Spleen (tissue), 11 donors: Measurements from ENCODE around the gene PYDC1. TPM values are rescaled to one million over a fixed set of nuclear protein-coding genes. Genes with fewer than 3 reads are reported as not detected.

Experiments used
- DNase-seq: peaks from one replicate; pipeline ENCODE4 v3.0.0-alpha.2; 2020
- H3K27ac ChIP-seq, 8 donors: fragments of 200-600 bp; sonication (generic) in 7 of 8; 1 replicate in 4 of 8; 2 replicates in 4 of 8; pipeline versions ENCODE4 v1.5.0 to v1.8.0; 2016 to 2021; ENCODE audit warnings: inconsistent platforms in 4 of 8, mild to moderate bottlenecking in 4 of 8, moderate library complexity in 1 of 8
- H3K27me3 ChIP-seq, 7 donors: fragments of 200-600 bp; sonication (generic) in 6 of 7; replicated peaks in 1 of 7; 1 replicate in 4 of 7; 2 replicates in 3 of 7; pipeline versions ENCODE4 v1.5.0 to v1.8.0; 2016 to 2021; ENCODE audit warnings: inconsistent platforms in 3 of 7, mild to moderate bottlenecking in 1 of 7
- H3K36me3 ChIP-seq, 6 donors: fragments of 200-600 bp; sonication (generic) in 5 of 6; 1 replicate in 4 of 6; 2 replicates in 2 of 6; pipeline versions ENCODE4 v1.5.0 to v1.8.0; 2016 to 2021; ENCODE audit warnings: inconsistent platforms in 2 of 6
- H3K4me1 ChIP-seq, 6 donors: fragments of 200-600 bp; sonication (generic) in 5 of 6; 1 replicate in 3 of 6; 2 replicates in 3 of 6; pipeline versions ENCODE4 v1.5.0 to v1.8.0; 2016 to 2021; ENCODE audit warnings: inconsistent platforms in 3 of 6
- H3K4me3 ChIP-seq, 8 donors: fragments of 200-600 bp; sonication (generic) in 7 of 8; 1 replicate in 4 of 8; 2 replicates in 4 of 8; pipeline versions ENCODE4 v1.5.0 to v1.8.0; 2016 to 2021; ENCODE audit warnings: inconsistent platforms in 4 of 8, mild to moderate bottlenecking in 4 of 8, moderate library complexity in 2 of 8
- H3K9me3 ChIP-seq, 8 donors: fragments of 200-600 bp; sonication (generic) in 7 of 8; 1 replicate in 4 of 8; 2 replicates in 4 of 8; pipeline versions ENCODE4 v1.5.0 to v1.8.0; 2016 to 2021; ENCODE audit warnings: inconsistent platforms in 4 of 8
- POLR2A ChIP-seq, 3 donors: fragments of 450-650 bp; IDR thresholded peaks; one replicate each; pipeline ENCODE4 v1.5.1; 2017; ENCODE audit warnings: antibody characterized with exemption in 3 of 3, mild to moderate bottlenecking in 1 of 3
- POLR2AphosphoS5 ChIP-seq, 3 donors: sonication (generic); formaldehyde crosslinking; IDR thresholded peaks; one replicate each; pipeline ENCODE4 v1.5.1; 2017; ENCODE audit warnings: antibody characterized with exemption in 3 of 3
- WGBS, 5 donors: extraction: QIAGEN DNeasy Blood & Tissue Kit in 3 of 5; methylation state at CpG; one replicate each; pipeline versions ENCODE4 v1.1.5 to v1.1.7; 2013 to 2018; 5-methylcytosine and 5-hydroxymethylcytosine counted together
- intact Hi-C: fragments of 100-400 bp; cut with DNase I; formaldehyde crosslinking; loops from one replicate; pipeline ENCODE4 v1.15.0; 2023; ENCODE audit warnings: low total_unique reads
- polyA plus RNA-seq, 3 donors: library from polyadenylated mRNA; stranded (reverse); fragments of 200-250 nt; gene quantifications; one replicate each; pipeline ENCODE4 v1.2.1, GENCODE V29; 2013
- total RNA-seq, 7 donors: library from RNA; depleted of rRNA in 3 of 7; stranded (reverse); fragments of >200 nt in 3 of 7; fragmentation: NEBNext Ultra II Directional in 4 of 7; extraction: Animal tissue kit (Norgen Biotek cat#: 25700) in 4 of 7; gene quantifications; one replicate each; pipeline versions ENCODE4 v1.1.0 to v1.2.1, GENCODE V29; 2016 to 2021
- TF ChIP-seq, protein P1 (sequence below), 11 experiments: fragments of 200-600 bp in 7 of 11; fragments of 450-650 bp in 4 of 11; sonication (generic) in 4 of 11; IDR thresholded peaks in 8 of 11; conservative IDR thresholded peaks in 3 of 11; 1 replicate in 7 of 11; 2 replicates in 4 of 11; pipeline versions ENCODE4 v1.4.0 to v1.8.0; 2016 to 2021; ENCODE audit warnings: antibody characterized with exemption in 11 of 11, inconsistent platforms in 4 of 11, mild to moderate bottlenecking in 1 of 11
- donor health status: healthy with polysubstance abuse.
- donor health status: DM: no; HTN: no; CAD: no; lungs with moderate emphysema.
- donor health status: DM: no; HTN: no; CAD: no.
- donor health status: Bipolar disorder and iron deficiency.
- donor health status: healthy.
- donor health status: DM: no; HTN: no; CAD: no.
- donor health status: DM: yes; HTN: yes; CAD: no.

The PYDC1 gene
- total and polyA plus RNA-seq, 10 donors, result 0.72 to 2.7 TPM; not detected in 8

DNA sequence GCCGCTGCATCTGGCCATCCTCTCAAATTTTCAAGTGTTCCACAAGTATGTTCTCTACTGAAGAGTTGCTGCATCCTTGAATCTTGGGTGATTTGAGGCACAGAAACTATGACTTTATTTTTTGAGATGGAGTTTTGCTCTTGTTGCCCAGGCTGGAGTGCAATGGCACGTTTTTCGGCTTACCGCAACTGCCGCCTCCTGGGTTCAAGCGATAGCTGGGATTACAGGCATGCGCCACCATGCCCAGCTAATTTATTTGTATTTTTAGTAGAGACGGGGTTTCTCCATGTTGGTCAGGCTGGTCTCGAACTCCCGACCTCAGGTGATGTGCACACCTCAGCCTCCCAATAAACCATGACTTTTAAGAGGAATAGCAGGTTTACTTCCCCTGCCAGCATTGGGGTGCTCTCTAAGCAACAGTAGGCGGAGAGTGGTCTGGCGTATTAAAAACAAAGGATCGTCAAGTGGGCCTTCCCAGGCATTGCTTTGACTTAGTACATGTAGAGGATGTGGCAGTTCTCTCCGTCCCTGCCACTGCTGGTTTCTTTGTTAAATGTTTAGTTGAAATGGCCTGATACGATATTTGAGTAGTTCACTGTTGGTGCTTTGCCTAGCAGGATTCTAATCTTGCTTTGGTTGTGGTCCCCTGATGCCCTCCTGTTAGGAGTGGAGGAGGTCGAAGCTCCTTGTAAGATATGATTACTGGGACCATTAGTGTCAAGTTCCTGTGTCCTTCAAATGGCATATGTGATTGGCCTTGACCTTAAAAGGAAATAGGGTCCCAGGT is 23.9 kb downstream of the PYDC1 start:
- peaks cover 0 to 96% (median 34%) of the 10 kb centered on the region in 6 donors for H3K4me1 ChIP-seq
- DNase-seq, result peak; percentile 12
- H3K9me3 ChIP-seq, result no peaks in the 10 kb centered on the region
- no peaks in the 10 kb centered on the region for H3K27me3 ChIP-seq
- TF ChIP-seq, protein P1, sequence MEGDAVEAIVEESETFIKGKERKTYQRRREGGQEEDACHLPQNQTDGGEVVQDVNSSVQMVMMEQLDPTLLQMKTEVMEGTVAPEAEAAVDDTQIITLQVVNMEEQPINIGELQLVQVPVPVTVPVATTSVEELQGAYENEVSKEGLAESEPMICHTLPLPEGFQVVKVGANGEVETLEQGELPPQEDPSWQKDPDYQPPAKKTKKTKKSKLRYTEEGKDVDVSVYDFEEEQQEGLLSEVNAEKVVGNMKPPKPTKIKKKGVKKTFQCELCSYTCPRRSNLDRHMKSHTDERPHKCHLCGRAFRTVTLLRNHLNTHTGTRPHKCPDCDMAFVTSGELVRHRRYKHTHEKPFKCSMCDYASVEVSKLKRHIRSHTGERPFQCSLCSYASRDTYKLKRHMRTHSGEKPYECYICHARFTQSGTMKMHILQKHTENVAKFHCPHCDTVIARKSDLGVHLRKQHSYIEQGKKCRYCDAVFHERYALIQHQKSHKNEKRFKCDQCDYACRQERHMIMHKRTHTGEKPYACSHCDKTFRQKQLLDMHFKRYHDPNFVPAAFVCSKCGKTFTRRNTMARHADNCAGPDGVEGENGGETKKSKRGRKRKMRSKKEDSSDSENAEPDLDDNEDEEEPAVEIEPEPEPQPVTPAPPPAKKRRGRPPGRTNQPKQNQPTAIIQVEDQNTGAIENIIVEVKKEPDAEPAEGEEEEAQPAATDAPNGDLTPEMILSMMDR (IDR thresholded peaks at IDR 0.05 in 8 of 11, conservative IDR thresholded peaks at IDR 0.05 in 3 of 11), result no peak
- TF ChIP-seq POLR2A (IDR thresholded peaks at IDR 0.05), result no peak
- peak in 2 of 3 donors; percentile 27 to 50 for TF ChIP-seq POLR2AphosphoS5 (IDR thresholded peaks at IDR 0.05)
- no peak overlapping the region for H3K4me3 ChIP-seq
- intact Hi-C loops, result no loop called here
- whole genome bisulfite sequencing, 5 donors, result 88 to 93% (median 91%) methylated on average over 16 of the region's 16 CpGs
- peaks cover 15 to 100% (median 88%) of the 10 kb centered on the region in 6 donors for H3K36me3 ChIP-seq
- H3K27ac ChIP-seq, result peak overlapping the region in 1 of 8 donors; percentile 66

DNA sequence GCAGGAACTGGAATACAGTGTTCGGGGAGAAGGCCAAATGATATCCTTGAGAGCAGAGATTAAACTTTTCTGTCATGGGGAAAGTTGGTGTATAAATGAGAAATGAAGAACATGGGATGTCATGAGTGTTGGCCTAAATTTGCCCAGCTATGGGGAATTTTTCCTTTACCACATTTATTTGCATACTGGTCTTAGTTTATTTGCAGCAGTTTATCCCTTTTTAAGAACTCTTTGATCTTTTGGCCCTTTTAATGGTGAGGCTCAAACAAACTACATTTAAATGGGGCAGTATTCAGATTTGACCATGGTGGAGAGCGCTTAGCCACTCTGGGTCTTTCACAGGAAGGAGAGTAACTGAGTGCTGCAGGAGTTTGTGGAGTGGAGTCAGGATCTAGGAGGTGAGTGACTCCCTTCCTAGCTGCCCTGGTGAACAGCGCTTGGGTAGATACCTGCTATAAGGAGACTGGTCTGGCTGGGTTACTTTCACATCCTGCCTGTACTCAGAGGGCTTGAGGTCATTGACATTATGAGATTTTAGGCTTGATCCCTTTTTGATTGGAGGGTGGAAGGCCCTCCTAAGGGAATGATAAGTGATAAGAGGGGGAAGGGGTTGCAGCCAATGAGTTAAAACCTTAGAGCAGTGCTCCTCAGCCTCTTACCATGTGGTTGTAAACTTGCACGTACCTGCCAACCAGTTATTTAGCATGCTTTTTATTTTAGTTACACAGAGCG is 25.1 kb downstream of the PYDC1 start:
- TF ChIP-seq POLR2AphosphoS5 (IDR thresholded peaks at IDR 0.05) (peak in 1 of 3 donors; percentile 21), POLR2A (IDR thresholded peaks at IDR 0.05) (no peak)
- peaks cover 0 to 98% (median 36%) of the 10 kb centered on the region in 6 donors for H3K4me1 ChIP-seq
- WGBS, 5 donors, result 74 to 84% (median 82%) methylated on average over 5 of the region's 5 CpGs
- H3K36me3 ChIP-seq, result peaks cover 15 to 100% (median 98%) of the 10 kb centered on the region in 6 donors
- H3K27me3 ChIP-seq, result no peaks in the 10 kb centered on the region
- intact Hi-C loops, result no loop called here
- H3K9me3 ChIP-seq, result no peaks in the 10 kb centered on the region
- DNase-seq, result peak; percentile 15
- peak overlapping the region in 4 of 8 donors; percentile 11 to 66 (median 43) for H3K27ac ChIP-seq
- no peak overlapping the region for H3K4me3 ChIP-seq

- Histone ChIP-seq H3K9me3 (no peaks in the 10 kb centered on the region), H3K4me3 (no peak overlapping the region), H3K27me3 (no peaks in the 10 kb centered on the region), H3K36me3 (peaks cover 15 to 100% (median 100%) of the 10 kb centered on the region in 6 donors), H3K27ac (peak overlapping the region in 5 of 8 donors; percentile 11 to 66 (median 40)), H3K4me1 (peaks cover 0 to 98% (median 41%) of the 10 kb centered on the region in 6 donors)
- TF ChIP-seq POLR2A (IDR thresholded peaks at IDR 0.05) (no peak), POLR2AphosphoS5 (IDR thresholded peaks at IDR 0.05) (peak in 1 of 3 donors; percentile 60)
- TF ChIP-seq, protein P1 (IDR thresholded peaks at IDR 0.05 in 8 of 11, conservative IDR thresholded peaks at IDR 0.05 in 3 of 11), result no peak
- WGBS, 5 donors, result 90 to 95% (median 94%) methylated on average over 17 of the region's 17 CpGs
- peak; percentile 51 for DNase-seq
- intact Hi-C loops, result no loop called here
These were observed 26.0 kb downstream of the PYDC1 start for GRCh38 chr16:31190818-31191444.

GRCh38 chr16:31190061-31190460 is 26.9 kb downstream of the PYDC1 start:
- Histone ChIP-seq H3K4me1 (peaks cover 4 to 98% (median 47%) of the 10 kb centered on the region in 6 donors), H3K36me3 (peaks cover 15 to 100% (median 100%) of the 10 kb centered on the region in 6 donors), H3K9me3 (no peaks in the 10 kb centered on the region), H3K27me3 (no peaks in the 10 kb centered on the region), H3K4me3 (no peak overlapping the region), H3K27ac (peak overlapping the region in 3 of 8 donors; percentile 21 to 66 (median 40))
- intact Hi-C loops, result no loop called here
- peak; percentile 55 for DNase-seq
- TF ChIP-seq, protein P1 (IDR thresholded peaks at IDR 0.05 in 8 of 11, conservative IDR thresholded peaks at IDR 0.05 in 3 of 11), result no peak
- no peak for TF ChIP-seq POLR2A (IDR thresholded peaks at IDR 0.05)
- peak; percentile 29 to 41 (median 36) for TF ChIP-seq POLR2AphosphoS5 (IDR thresholded peaks at IDR 0.05)
- WGBS, 5 donors, result 87 to 96% (median 93%) methylated on average over 12 of the region's 12 CpGs
